ENCODE measurements around the gene HSPA12A.

Gene HSPA12A

GRCh38 chr10:116629340-116629739, 113.0 kb downstream of the HSPA12A start:
- Histone ChIP-seq H3K36me3 (no peaks in the 10 kb centered on the region), H3K27ac (no peak overlapping the region), H3K9me3 (no peaks in the 10 kb centered on the region), H3K27me3 (peaks cover 42% of the 10 kb centered on the region), H3K4me3 (ENCODE audit: low read depth in 1 of 2, low read length in 1 of 2) (no peak overlapping the region), H3K4me1 (ENCODE audit: control insufficient read depth in 1 of 2, insufficient read depth in 1 of 2, low read depth in 1 of 2, low read length in 1 of 2) (no peaks in the 10 kb centered on the region)
- no peak for TF ChIP-seq CTCF (IDR thresholded peaks at IDR 0.05)

GRCh38 chr10:116627386-116627933, 114.9 kb downstream of the HSPA12A start:
- Histone ChIP-seq H3K4me1 (ENCODE audit: control insufficient read depth in 1 of 2, insufficient read depth in 1 of 2, low read depth in 1 of 2, low read length in 1 of 2) (no peaks in the 10 kb centered on the region), H3K27me3 (peaks cover 42% of the 10 kb centered on the region), H3K27ac (no peak overlapping the region), H3K4me3 (ENCODE audit: low read depth in 1 of 2, low read length in 1 of 2) (no peak overlapping the region), H3K36me3 (no peaks in the 10 kb centered on the region), H3K9me3 (no peaks in the 10 kb centered on the region)
- TF ChIP-seq CTCF (IDR thresholded peaks at IDR 0.05), result no peak

- Histone ChIP-seq H3K27ac (no peak overlapping the region), H3K9me3 (no peaks in the 10 kb centered on the region), H3K36me3 (no peaks in the 10 kb centered on the region), H3K4me3 (ENCODE audit: low read depth in 1 of 2, low read length in 1 of 2) (no peak overlapping the region), H3K4me1 (ENCODE audit: control insufficient read depth in 1 of 2, insufficient read depth in 1 of 2, low read depth in 1 of 2, low read length in 1 of 2) (no peaks in the 10 kb centered on the region), H3K27me3 (peaks cover 42% of the 10 kb centered on the region)
- TF ChIP-seq CTCF (IDR thresholded peaks at IDR 0.05), result no peak
Measured at GRCh38 chr10:116626815-116627214, 115.6 kb downstream of the HSPA12A start.

- no peak for TF ChIP-seq CTCF (IDR thresholded peaks at IDR 0.05)
- Histone ChIP-seq H3K4me3 (ENCODE audit: low read depth in 1 of 2, low read length in 1 of 2) (no peak overlapping the region), H3K27me3 (peaks cover 42% of the 10 kb centered on the region), H3K36me3 (no peaks in the 10 kb centered on the region), H3K9me3 (no peaks in the 10 kb centered on the region), H3K4me1 (ENCODE audit: control insufficient read depth in 1 of 2, insufficient read depth in 1 of 2, low read depth in 1 of 2, low read length in 1 of 2) (no peaks in the 10 kb centered on the region), H3K27ac (no peak overlapping the region)
Measured at GRCh38 chr10:116625845-116626244, 116.5 kb downstream of the HSPA12A start.

- TF ChIP-seq CTCF (IDR thresholded peaks at IDR 0.05), result no peak
Measured at GRCh38 chr10:116621934-116622655, 120.3 kb downstream of the HSPA12A start.

More at GRCh38 chr10:116621934-116622655, 120.3 kb downstream of the HSPA12A start:
- H3K4me3 ChIP-seq (ENCODE audit: low read depth in 1 of 2, low read length in 1 of 2), result no peak overlapping the region
- peaks cover 13% of the 10 kb centered on the region for H3K27me3 ChIP-seq
- no peaks in the 10 kb centered on the region for H3K9me3 ChIP-seq
- no peaks in the 10 kb centered on the region for H3K4me1 ChIP-seq (ENCODE audit: control insufficient read depth in 1 of 2, insufficient read depth in 1 of 2, low read depth in 1 of 2, low read length in 1 of 2)
- no peaks in the 10 kb centered on the region for H3K36me3 ChIP-seq
- H3K27ac ChIP-seq, result no peak overlapping the region
